Measurements from ENCODE around the gene PKN3. TPM values are rescaled to one million over a fixed set of nuclear protein-coding genes. Genes with fewer than 3 reads are reported as not detected.
A peak's percentile ranks its signal among the peaks of the same experiment; 100 is the strongest.

PKN3 gene
- total RNA-seq, 4 donors from 2014 or later, result 3.4 to 6.0 (median 4.4) TPM

GRCh38 chr9:128722380-128723351 lies 20.4 kb downstream of the PKN3 start:
- Histone ChIP-seq H3K27me3 (no peaks in the 10 kb centered on the region), H3K4me1 (peaks cover 33% of the 10 kb centered on the region), H3K9me3 (no peaks in the 10 kb centered on the region), H3K36me3 (peaks cover 20% of the 10 kb centered on the region), H3K4me3 (peak overlapping the region; percentile 72), H3K27ac (no peak overlapping the region)
- no peak for DNase-seq (ENCODE audit: low spot score in 2 of 2)
- 40% methylated on average over 7 of the region's 9 CpGs for WGBS
- no peak for TF ChIP-seq EP300 (IDR thresholded peaks at IDR 0.05)
- TF ChIP-seq POLR2AphosphoS5 (IDR thresholded peaks at IDR 0.05), result no peak
- TF ChIP-seq CTCF (IDR thresholded peaks at IDR 0.05), result no peak
- no peak for TF ChIP-seq POLR2A (IDR thresholded peaks at IDR 0.05)

GRCh38 chr9:128723352-128723865 lies 21.1 kb downstream of the PKN3 start:
- Histone ChIP-seq H3K4me3 (peak overlapping the region; percentile 72), H3K27me3 (no peaks in the 10 kb centered on the region), H3K27ac (peak overlapping the region; percentile 66), H3K9me3 (no peaks in the 10 kb centered on the region), H3K4me1 (peaks cover 33% of the 10 kb centered on the region), H3K36me3 (peaks cover 20% of the 10 kb centered on the region)
- WGBS, result 33% methylated on average over 7 of the region's 7 CpGs
- TF ChIP-seq CTCF (IDR thresholded peaks at IDR 0.05), result no peak
- no peak for TF ChIP-seq EP300 (IDR thresholded peaks at IDR 0.05)
- no peak for DNase-seq (ENCODE audit: low spot score in 2 of 2)

DNA sequence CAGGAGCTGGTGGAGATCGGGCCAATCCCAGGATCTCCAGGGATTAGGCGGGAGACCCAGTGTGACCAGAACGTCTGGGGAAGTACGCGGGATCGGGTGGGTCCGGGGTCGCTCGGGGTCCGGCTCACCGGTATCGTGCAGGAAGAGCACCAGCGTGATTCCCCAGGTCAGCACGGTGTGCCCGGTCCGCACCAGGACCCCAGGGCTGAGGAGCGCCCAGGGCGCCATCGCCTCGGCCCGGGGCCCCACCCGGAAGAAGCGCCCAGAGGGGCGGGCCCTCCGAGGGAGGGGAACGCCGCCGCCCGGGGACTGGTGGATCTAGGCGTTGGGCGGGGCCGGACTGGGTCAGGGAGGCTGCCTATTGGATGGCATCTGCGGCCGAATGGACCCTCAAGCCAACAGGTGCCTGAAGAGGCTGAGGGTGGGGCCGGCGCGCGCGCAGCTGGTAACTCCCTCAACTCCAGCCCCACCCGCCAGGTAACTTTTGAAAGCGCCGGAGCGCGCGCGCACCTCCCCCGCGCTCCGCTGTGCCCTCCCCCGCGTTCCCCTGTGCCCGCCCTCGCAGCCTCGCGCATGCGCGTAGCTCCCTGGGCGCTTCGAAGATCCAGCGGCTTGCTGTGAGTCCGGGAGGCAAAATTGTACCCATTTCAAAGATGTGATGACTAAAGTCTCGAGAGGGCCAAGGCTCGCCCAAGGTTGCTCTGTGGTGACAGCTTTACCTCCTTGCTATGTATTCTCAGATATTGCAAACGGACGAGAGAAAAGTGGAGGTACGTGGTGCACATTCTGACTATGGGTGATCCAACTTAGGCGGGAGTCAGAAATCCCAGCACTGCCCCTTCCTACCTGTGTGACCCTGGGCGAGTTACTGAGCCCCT lies 21.8 kb downstream of the PKN3 start, which contains the start of gene ZDHHC12:
Gene ZDHHC12 (minus strand): TSS at position 262 of the 878 bp plus-strand sequence. CDS start 34 bp downstream, at position 228.
- Histone ChIP-seq H3K27me3 (no peaks in the 10 kb centered on the region), H3K4me3 (peak within 1 kb of the TSS; percentile 72), H3K27ac (peak within 1 kb of the TSS; percentile 66), H3K4me1 (peaks cover 32% of the 10 kb centered on the region), H3K9me3 (no peaks in the 10 kb centered on the region), H3K36me3 (peaks cover 20% of the 10 kb centered on the region)
- TF ChIP-seq POLR2AphosphoS5 (IDR thresholded peaks at IDR 0.05) (peak; percentile 11 to 68 (median 15)), CTCF (IDR thresholded peaks at IDR 0.05) (no peak), EP300 (IDR thresholded peaks at IDR 0.05) (no peak), POLR2A (IDR thresholded peaks at IDR 0.05) (peak in 1 of 2 donors; percentile 57)
- 2% methylated on average over 40 of the region's 68 CpGs for WGBS
- peak; percentile 97 to 99 for DNase-seq (ENCODE audit: low spot score in 2 of 2)

GRCh38 chr9:128724744-128725211 lies 22.5 kb downstream of the PKN3 start:
- H3K36me3 ChIP-seq, result peaks cover 21% of the 10 kb centered on the region
- WGBS, result 17% methylated on average over 10 of the region's 10 CpGs
- no peaks in the 10 kb centered on the region for H3K27me3 ChIP-seq
- TF ChIP-seq POLR2AphosphoS5 (IDR thresholded peaks at IDR 0.05), result no peak
- no peak for TF ChIP-seq EP300 (IDR thresholded peaks at IDR 0.05)
- no peak for TF ChIP-seq CTCF (IDR thresholded peaks at IDR 0.05)
- TF ChIP-seq POLR2A (IDR thresholded peaks at IDR 0.05), result no peak
- DNase-seq (ENCODE audit: low spot score in 2 of 2), result peak in 1 of 2 donors; percentile 88
- peaks cover 25% of the 10 kb centered on the region for H3K4me1 ChIP-seq
- H3K27ac ChIP-seq, result peak overlapping the region; percentile 66
- peak overlapping the region; percentile 72 for H3K4me3 ChIP-seq
- H3K9me3 ChIP-seq, result no peaks in the 10 kb centered on the region
